ENCODE measurements around the gene TP63. TPM values are rescaled to one million over a fixed set of nuclear protein-coding genes. Genes with fewer than 3 reads are reported as not detected.

TP63 gene
- total and polyA plus RNA-seq, 2 experiments from 2014 or later, result not detected

GRCh38 chr3:189890496-189890895 lies 259.3 kb downstream of the TP63 start (continued):
- TF ChIP-seq EZH2phosphoT487 (IDR thresholded peaks at IDR 0.05; ENCODE audit: unreplicated experiment) (no peak), CTCF (conservative IDR thresholded peaks at IDR 0.05; ENCODE audit: low read depth in 2 of 2) (no peak)

DNA sequence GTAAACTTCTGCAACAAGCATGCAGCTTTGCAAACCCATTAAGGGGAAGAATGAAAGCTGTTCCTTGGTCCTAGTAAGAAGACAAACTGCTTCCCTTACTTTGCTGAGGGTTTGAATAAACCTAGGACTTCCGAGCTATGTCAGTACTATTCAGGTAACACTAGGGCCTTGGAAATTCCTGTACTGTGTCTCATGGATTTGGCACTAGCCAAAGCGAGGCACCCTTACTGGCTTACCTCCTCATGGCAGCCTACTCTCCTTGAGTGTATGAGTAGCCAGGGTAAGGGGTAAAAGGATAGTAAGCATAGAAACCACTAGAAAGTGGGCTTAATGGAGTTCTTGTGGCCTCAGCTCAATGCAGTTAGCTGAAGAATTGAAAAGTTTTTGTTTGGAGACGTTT lies 265.3 kb downstream of the TP63 start:
- Histone ChIP-seq H3K79me2 (replicated peaks; ENCODE audit: insufficient read depth) (no peaks in the 10 kb centered on the region), H3K36me3 (ENCODE audit: insufficient read depth) (no peaks in the 10 kb centered on the region), H3K27ac (ENCODE audit: low read depth) (no peak overlapping the region), H3K4me3 (no peak overlapping the region), H2AFZ (no peak overlapping the region), H3K27me3 (ENCODE audit: insufficient read depth) (no peaks in the 10 kb centered on the region), H3F3A (replicated peaks; ENCODE audit: low read depth) (no peaks in the 10 kb centered on the region), H3K4me1 (ENCODE audit: insufficient read depth) (peaks cover 8% of the 10 kb centered on the region), H4K20me1 (replicated peaks; ENCODE audit: insufficient read depth) (no peaks in the 10 kb centered on the region), H3K4me2 (no peak overlapping the region), H3K9me2 (ENCODE audit: insufficient read depth) (no peaks in the 10 kb centered on the region)
- TF ChIP-seq STAT1 (IDR thresholded peaks at IDR 0.05; ENCODE audit: unreplicated experiment) (no peak), POLR2AphosphoS5 (IDR thresholded peaks at IDR 0.05; ENCODE audit: low read depth) (no peak), EZH2phosphoT487 (IDR thresholded peaks at IDR 0.05; ENCODE audit: unreplicated experiment) (no peak), ZNF462 (CRISPR knock-in tag; IDR thresholded peaks at IDR 0.05) (no peak), ZNF114 (CRISPR knock-in tag; IDR thresholded peaks at IDR 0.05) (no peak), EZH2 (IDR thresholded peaks at IDR 0.05; ENCODE audit: low read depth, unreplicated experiment) (no peak), NANOG (IDR thresholded peaks at IDR 0.05; ENCODE audit: borderline replicate concordance) (no peak)
- TF ChIP-seq, protein P1, sequence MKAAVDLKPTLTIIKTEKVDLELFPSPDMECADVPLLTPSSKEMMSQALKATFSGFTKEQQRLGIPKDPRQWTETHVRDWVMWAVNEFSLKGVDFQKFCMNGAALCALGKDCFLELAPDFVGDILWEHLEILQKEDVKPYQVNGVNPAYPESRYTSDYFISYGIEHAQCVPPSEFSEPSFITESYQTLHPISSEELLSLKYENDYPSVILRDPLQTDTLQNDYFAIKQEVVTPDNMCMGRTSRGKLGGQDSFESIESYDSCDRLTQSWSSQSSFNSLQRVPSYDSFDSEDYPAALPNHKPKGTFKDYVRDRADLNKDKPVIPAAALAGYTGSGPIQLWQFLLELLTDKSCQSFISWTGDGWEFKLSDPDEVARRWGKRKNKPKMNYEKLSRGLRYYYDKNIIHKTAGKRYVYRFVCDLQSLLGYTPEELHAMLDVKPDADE (IDR thresholded peaks at IDR 0.05), result no peak
- Mint-ChIP-seq H3K9me3 (no peaks in the 10 kb centered on the region), H3K4me3 (no peak overlapping the region), H3K4me1 (peaks cover 5% of the 10 kb centered on the region; the same call in 2 of the 3 replicates), H3K36me3 (ENCODE audit: low read depth) (no peaks in the 10 kb centered on the region), H3K27ac (no peak overlapping the region), H3K27me3 (ENCODE audit: insufficient read depth, low read depth, poor library complexity) (no peaks in the 10 kb centered on the region)
- DNase-seq (ENCODE audit: low spot score) (no peak), ATAC-seq (no peak; the same call in 2 of the 3 replicates)

All from GM23338 (cell line).